Thymus (tissue), 11 donors: Measurements from ENCODE around the gene ATM. TPM values are rescaled to one million over a fixed set of nuclear protein-coding genes. Genes with fewer than 3 reads are reported as not detected.

Experiments used
- DNase-seq, 9 donors: peaks; one replicate each; pipeline ENCODE4 v3.0.0-alpha.2; 2013; ENCODE audit warnings: low spot score in 9 of 9, low read depth in 6 of 9, missing footprints in 1 of 9
- H3K27ac ChIP-seq, 2 donors: one replicate each; pipeline ENCODE4 v1.5.1; 2013; ENCODE audit warnings: control low read depth in 1 of 2, low read depth in 1 of 2, low read length in 1 of 2, mild to moderate bottlenecking in 1 of 2, moderate library complexity in 1 of 2
- H3K27me3 ChIP-seq, 2 donors: one replicate each; pipeline ENCODE4 v1.5.1; 2013; ENCODE audit warnings: low read length in 1 of 2; ENCODE audit not compliant: control insufficient read depth in 2 of 2, insufficient read depth in 1 of 2
- H3K36me3 ChIP-seq, 2 donors: one replicate each; pipeline ENCODE4 v1.5.1; 2013; ENCODE audit warnings: low read length in 1 of 2, mild to moderate bottlenecking in 1 of 2, moderate library complexity in 1 of 2; ENCODE audit not compliant: control insufficient read depth in 2 of 2, insufficient read depth in 2 of 2
- H3K4me1 ChIP-seq, 2 donors: one replicate each; pipeline ENCODE4 v1.5.1; 2013; ENCODE audit warnings: low read length in 2 of 2; ENCODE audit not compliant: control insufficient read depth in 2 of 2, insufficient read depth in 2 of 2
- H3K4me3 ChIP-seq, 2 donors: one replicate each; pipeline ENCODE4 v1.5.1; 2013; ENCODE audit warnings: low read length in 2 of 2, control low read depth in 1 of 2, mild to moderate bottlenecking in 1 of 2
- H3K9me3 ChIP-seq, 2 donors: one replicate each; pipeline ENCODE4 v1.5.1; 2013; ENCODE audit warnings: low read length in 1 of 2, mild to moderate bottlenecking in 1 of 2; ENCODE audit not compliant: control insufficient read depth in 2 of 2, insufficient read depth in 1 of 2
- WGBS: extraction: QIAGEN DNeasy Blood & Tissue Kit; methylation state at CpG from one replicate; pipeline ENCODE4 v1.1.7; 2013; 5-methylcytosine and 5-hydroxymethylcytosine counted together
- polyA plus RNA-seq: library from polyadenylated mRNA; stranded (reverse); fragments of 200-250 nt; gene quantifications from one replicate; pipeline ENCODE4 v1.2.3, GENCODE V29; 2013
- total RNA-seq: library from RNA; stranded (reverse); fragments of 120-200 nt; gene quantifications from one replicate; pipeline ENCODE4 v1.2.4, GENCODE V29; 2013
- donor health status: healthy.

ATM gene
- total and polyA plus RNA-seq, 2 donors = 55.0 to 67.0 TPM

DNA sequence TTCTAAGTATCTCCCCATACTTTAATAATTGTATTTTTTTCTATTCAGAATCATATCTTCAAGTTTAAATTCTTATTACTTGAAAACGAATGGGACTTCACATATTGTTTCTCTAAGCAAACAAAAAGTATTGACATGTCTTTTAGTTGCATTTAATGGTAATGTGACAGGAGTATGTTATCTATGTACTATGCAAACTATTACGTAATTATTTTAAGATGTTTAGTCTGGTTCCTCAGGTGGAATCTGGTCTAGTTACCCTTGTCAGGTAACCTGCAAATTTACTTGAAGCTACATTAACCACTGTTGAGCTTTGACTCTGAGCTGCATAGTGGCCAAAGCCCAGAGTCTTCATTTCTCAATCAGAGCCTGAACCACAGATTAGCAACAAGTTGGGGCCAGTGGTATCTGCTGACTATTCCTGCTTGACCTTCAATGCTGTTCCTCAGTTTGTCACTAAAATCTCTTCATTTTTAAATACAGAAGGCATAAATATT is 110.6 kb downstream of the ATM start:
- no peak for DNase-seq
- Histone ChIP-seq H3K4me1 (no peaks in the 10 kb centered on the region), H3K27ac (no peak overlapping the region), H3K4me3 (no peak overlapping the region), H3K9me3 (no peaks in the 10 kb centered on the region), H3K36me3 (peaks cover 16 to 43% of the 10 kb centered on the region in 2 donors), H3K27me3 (no peaks in the 10 kb centered on the region)
- 97% methylated on average over 2 of the region's 2 CpGs for WGBS

DNA sequence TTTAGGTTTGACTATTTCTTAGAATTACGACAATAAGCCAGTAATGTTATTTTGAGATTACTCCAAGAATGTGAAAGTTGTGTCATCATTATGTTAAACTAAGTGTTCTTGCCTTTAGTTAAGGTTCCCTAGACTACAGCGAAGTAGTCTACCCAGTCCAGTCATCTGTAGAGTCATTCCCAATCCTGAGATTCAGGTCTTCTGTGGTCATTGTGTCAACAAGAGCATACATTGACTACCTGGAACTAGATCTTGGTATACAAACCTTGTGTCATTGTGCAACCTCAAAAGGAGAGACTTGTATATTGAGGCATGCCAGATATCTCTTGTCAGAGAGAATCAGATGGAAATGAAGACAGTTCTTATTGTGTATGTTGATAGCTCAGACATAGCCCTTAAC is 115.9 kb downstream of the ATM start:
- 97% methylated on average over 2 of the region's 2 CpGs for WGBS
- DNase-seq = no peak
- Histone ChIP-seq H3K27ac (no peak overlapping the region), H3K36me3 (peaks cover 9 to 22% of the 10 kb centered on the region in 2 donors), H3K9me3 (no peaks in the 10 kb centered on the region), H3K4me1 (no peaks in the 10 kb centered on the region), H3K4me3 (no peak overlapping the region), H3K27me3 (no peaks in the 10 kb centered on the region)

DNA sequence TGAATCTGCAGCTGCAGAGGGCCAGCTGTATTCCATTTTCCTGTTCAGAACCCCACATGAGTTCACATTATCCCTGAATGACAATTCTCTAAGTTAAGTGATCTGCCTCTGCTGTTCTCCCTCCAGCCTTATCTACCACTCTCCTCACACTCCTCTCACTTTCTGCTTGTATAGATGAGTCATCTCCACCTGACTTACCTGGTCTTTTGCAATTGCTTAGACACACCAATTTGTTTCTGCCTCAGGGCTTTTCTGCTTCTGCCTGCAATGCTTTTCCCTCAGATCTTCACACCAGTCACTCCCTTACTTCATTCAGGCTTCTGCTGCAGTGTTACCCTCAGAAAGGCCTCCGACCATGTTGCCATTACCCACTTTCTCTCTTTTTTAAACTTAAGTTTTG is 118.1 kb downstream of the ATM start:
- WGBS = 97% methylated on average over 1 of the region's 1 CpG
- peaks cover 2 to 11% of the 10 kb centered on the region in 2 donors for H3K36me3 ChIP-seq
- H3K27ac ChIP-seq = no peak overlapping the region
- H3K4me1 ChIP-seq = no peaks in the 10 kb centered on the region
- H3K27me3 ChIP-seq = no peaks in the 10 kb centered on the region
- no peaks in the 10 kb centered on the region for H3K9me3 ChIP-seq
- DNase-seq = no peak
- H3K4me3 ChIP-seq = no peak overlapping the region

DNA sequence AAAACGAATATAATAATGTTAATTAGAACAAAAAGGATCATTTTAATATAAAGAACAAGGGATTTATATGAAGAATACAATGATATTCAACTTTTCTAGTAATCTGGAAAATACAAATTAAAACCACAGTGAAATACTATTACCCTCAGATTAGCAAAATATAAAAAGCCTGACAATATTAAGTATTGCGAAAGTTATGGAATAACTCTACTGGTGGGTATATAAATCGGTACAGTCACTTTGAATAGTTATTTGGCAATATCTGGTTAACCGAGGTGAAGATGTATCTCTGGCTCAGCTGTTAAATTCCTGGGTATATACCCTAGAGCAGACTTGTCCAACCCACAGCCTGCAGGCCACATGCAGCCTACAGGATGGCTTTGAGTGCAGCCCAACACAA is 118.8 kb downstream of the ATM start:
- H3K27ac ChIP-seq = no peak overlapping the region
- WGBS = 97% methylated on average over 4 of the region's 4 CpGs

DNA sequence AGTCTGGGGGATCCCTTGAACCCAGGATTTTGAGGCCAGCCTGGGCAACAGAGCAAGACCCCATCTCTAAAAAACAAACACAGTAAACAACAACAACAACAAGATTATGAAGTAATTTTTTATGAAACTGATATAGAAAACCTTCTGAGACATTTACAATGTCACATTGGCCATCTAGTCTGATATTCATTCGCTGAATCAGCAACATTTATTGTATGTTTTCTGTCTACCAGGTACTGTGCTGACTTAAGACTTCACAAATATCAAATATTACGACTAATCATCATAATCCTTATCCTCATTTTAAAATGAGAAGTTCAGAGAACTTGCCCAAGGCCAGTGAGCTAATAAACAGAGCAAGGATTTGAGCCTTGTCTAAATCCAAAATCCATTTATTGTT is 120.8 kb downstream of the ATM start:
- Histone ChIP-seq H3K27ac (no peak overlapping the region), H3K4me1 (no peaks in the 10 kb centered on the region), H3K27me3 (no peaks in the 10 kb centered on the region), H3K36me3 (peaks cover 0 to 12% of the 10 kb centered on the region in 2 donors), H3K4me3 (no peak overlapping the region), H3K9me3 (no peaks in the 10 kb centered on the region)
- 99% methylated on average over 2 of the region's 2 CpGs for WGBS
- DNase-seq = no peak

More for the DNA sequence above, 118.8 kb downstream of the ATM start:
- H3K27me3 ChIP-seq = no peaks in the 10 kb centered on the region
- H3K9me3 ChIP-seq = no peaks in the 10 kb centered on the region
- no peak overlapping the region for H3K4me3 ChIP-seq
- no peak for DNase-seq
- H3K4me1 ChIP-seq = no peaks in the 10 kb centered on the region
- peaks cover 0 to 13% of the 10 kb centered on the region in 2 donors for H3K36me3 ChIP-seq

DNA sequence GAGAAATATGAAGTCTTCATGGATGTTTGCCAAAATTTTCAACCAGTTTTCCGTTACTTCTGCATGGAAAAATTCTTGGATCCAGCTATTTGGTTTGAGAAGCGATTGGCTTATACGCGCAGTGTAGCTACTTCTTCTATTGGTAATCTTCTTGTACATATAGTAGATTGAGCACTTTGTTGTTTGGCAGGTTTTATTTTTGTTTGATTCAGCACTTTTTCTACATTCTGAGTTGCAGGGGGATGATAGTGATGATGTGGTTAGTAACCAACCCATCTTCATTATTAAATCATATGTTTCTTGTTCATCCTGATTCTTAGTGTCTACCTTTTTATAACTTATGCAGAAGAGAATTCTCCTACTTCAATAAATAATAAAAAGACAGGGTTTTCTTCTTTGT is 122.9 kb downstream of the ATM start:
- Histone ChIP-seq H3K4me1 (no peaks in the 10 kb centered on the region), H3K27ac (no peak overlapping the region), H3K27me3 (no peaks in the 10 kb centered on the region), H3K36me3 (peaks cover 8 to 20% of the 10 kb centered on the region in 2 donors), H3K9me3 (no peaks in the 10 kb centered on the region), H3K4me3 (no peak overlapping the region)
- no peak for DNase-seq
- 98% methylated on average over 4 of the region's 4 CpGs for WGBS

DNA sequence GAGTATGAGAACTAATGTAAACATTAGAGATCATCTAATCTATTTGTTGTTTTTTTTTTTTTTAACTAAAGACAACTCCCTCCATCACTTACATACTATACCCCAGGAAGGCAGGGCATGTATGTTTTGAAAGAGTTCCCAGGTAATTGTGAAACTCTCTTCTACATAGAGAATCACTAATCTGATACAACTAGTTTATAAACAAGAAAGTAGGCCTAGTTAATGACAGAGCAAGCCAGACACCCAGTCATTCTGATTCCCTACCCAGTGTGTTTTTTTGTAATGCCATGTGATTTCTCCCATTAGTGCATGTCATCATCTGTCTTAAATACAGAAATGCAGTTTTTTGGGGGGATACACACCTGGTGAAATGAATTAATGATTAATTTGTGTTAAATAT is 123.6 kb downstream of the ATM start:
- no peak overlapping the region for H3K4me3 ChIP-seq
- no peaks in the 10 kb centered on the region for H3K4me1 ChIP-seq
- peaks cover 10 to 24% of the 10 kb centered on the region in 2 donors for H3K36me3 ChIP-seq
- H3K27ac ChIP-seq = no peak overlapping the region
- no peak for DNase-seq
- H3K9me3 ChIP-seq = no peaks in the 10 kb centered on the region
- no peaks in the 10 kb centered on the region for H3K27me3 ChIP-seq

DNA sequence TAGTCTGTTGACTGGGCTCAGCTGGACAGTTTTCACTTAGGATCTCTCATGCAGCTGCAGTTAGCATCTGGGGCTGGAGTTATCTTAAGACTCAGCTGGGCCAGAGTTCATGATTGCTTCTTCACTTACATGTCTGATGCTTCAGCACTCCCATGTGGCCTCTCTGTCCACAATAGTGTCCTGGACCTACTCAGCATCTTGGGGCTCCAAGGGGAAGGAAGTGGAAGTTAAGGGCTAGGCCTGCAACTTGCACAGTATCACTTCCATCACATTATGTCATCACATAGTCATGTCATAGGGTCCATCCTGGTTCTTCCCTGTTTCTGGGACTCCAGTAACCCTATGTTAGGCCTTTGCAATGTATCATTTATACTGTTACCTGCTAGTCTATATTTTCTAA is 128.6 kb downstream of the ATM start:
- no peak overlapping the region for H3K27ac ChIP-seq
- H3K27me3 ChIP-seq = no peaks in the 10 kb centered on the region
- H3K4me1 ChIP-seq = no peaks in the 10 kb centered on the region
- no peak overlapping the region for H3K4me3 ChIP-seq
- no peak for DNase-seq
- no peaks in the 10 kb centered on the region for H3K9me3 ChIP-seq
- H3K36me3 ChIP-seq = peaks cover 18 to 49% of the 10 kb centered on the region in 2 donors

DNA sequence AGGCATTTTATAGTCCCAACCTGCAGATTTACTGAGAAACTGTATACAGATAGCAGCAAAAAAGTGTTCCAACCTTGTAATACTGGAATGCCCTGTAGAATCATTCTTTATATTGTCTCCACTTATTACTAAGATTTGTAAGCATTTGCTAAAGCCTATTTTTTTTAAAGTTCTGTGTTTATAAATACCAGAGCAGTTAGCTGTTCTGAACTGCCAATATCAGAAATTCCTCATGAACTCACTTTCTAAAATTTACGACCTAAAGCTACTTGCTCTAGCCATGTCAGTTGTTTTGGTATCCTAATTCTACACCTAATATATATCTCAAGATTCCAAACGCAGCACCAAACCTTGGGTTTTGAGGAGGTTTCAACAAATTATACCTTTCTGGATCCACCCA is 141.3 kb downstream of the ATM start:
- no peak overlapping the region for H3K27ac ChIP-seq
- no peaks in the 10 kb centered on the region for H3K9me3 ChIP-seq
- peaks cover 7 to 12% of the 10 kb centered on the region in 2 donors for H3K36me3 ChIP-seq
- H3K4me1 ChIP-seq = no peaks in the 10 kb centered on the region
- no peak for DNase-seq
- H3K27me3 ChIP-seq = no peaks in the 10 kb centered on the region
- WGBS = 97% methylated on average over 2 of the region's 2 CpGs
- no peak overlapping the region for H3K4me3 ChIP-seq

DNA sequence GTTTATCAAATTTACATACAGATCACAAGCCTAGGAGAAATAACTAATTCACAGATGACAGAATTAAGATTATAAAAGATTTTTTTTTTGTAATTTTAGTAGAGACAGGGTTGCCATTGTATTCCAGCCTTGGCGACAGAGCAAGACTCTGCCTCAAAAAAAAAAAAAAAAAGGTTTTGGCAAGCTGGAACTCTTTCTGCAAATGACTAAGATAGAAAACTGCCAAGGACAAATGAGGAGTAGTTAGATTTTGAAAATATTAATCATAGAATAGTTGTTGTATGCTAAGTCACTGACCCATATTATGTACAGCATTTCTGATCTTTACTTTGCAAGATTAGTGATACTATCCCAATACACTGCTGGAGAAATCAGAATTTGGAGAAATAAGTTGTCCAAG is 145.3 kb downstream of the ATM start:
- H3K9me3 ChIP-seq = no peaks in the 10 kb centered on the region
- peaks cover 7 to 12% of the 10 kb centered on the region in 2 donors for H3K36me3 ChIP-seq
- no peak overlapping the region for H3K27ac ChIP-seq
- 98% methylated on average over 1 of the region's 1 CpG for WGBS
- H3K4me3 ChIP-seq = no peak overlapping the region
- DNase-seq = no peak
- no peaks in the 10 kb centered on the region for H3K4me1 ChIP-seq
- no peaks in the 10 kb centered on the region for H3K27me3 ChIP-seq
